ENCODE measurements around the gene EVX2.

The EVX2 gene

GRCh38 chr2:176081837-176082524 lies 1.8 kb downstream of the EVX2 start:
- ChIA-PET POLR2A (no interaction called here), CTCF (interaction anchor here (0.8 to 7.9 kb wide), 7 partner anchors 8 to 714 kb away, joined by 3 to 115 read pairs (median 5); no protein-coding TSS in a partner anchor)
- no peak for DNase-seq (ENCODE audit: low read depth, low spot score)
- H3K4me3 ChIP-seq (ENCODE audit: low read depth, low read length), result no peak overlapping the region
- no peak for TF ChIP-seq CTCF (IDR thresholded peaks at IDR 0.05; ENCODE audit: insufficient read depth, low read length, missing control alignments)

- CTCF ChIA-PET, result interaction anchor here (0.9 to 7.9 kb wide), 7 partner anchors 8 to 722 kb away, joined by 3 to 115 read pairs (median 5); no protein-coding TSS in a partner anchor
- TF ChIP-seq CTCF (IDR thresholded peaks at IDR 0.05; ENCODE audit: insufficient read depth, low read length, missing control alignments), result no peak
- POLR2A ChIA-PET, result no interaction called here
- no peak overlapping the region for H3K4me3 ChIP-seq (ENCODE audit: low read depth, low read length)
- DNase-seq (ENCODE audit: low read depth, low spot score), result no peak
These were observed 2.4 kb downstream of the EVX2 start for GRCh38 chr2:176081376-176081836.

GRCh38 chr2:176080540-176081375 lies 3.0 kb downstream of the EVX2 start:
- no peak for TF ChIP-seq CTCF (IDR thresholded peaks at IDR 0.05; ENCODE audit: insufficient read depth, low read length, missing control alignments)
- CTCF ChIA-PET, result interaction anchor here (0.8 to 7.9 kb wide), 11 partner anchors 8 to 721 kb away, joined by 3 to 115 read pairs (median 3); partner anchors contain the start of gene LNPK
- POLR2A ChIA-PET, result no interaction called here
- no peak for DNase-seq (ENCODE audit: low read depth, low spot score)
- H3K4me3 ChIP-seq (ENCODE audit: low read depth, low read length), result no peak overlapping the region

GRCh38 chr2:176079831-176080539 lies 3.8 kb downstream of the EVX2 start:
- DNase-seq (ENCODE audit: low read depth, low spot score), result no peak
- CTCF ChIA-PET, result interaction anchor here (0.8 to 7.9 kb wide), 14 partner anchors 9 to 721 kb away, joined by 3 to 115 read pairs (median 4); partner anchors contain the start of gene LNPK
- peak; percentile 72 for TF ChIP-seq CTCF (IDR thresholded peaks at IDR 0.05; ENCODE audit: insufficient read depth, low read length, missing control alignments)
- H3K4me3 ChIP-seq (ENCODE audit: low read depth, low read length), result no peak overlapping the region
- POLR2A ChIA-PET, result no interaction called here

GRCh38 chr2:176079285-176079830 lies 4.4 kb downstream of the EVX2 start:
- CTCF ChIA-PET, result interaction anchor here (0.8 to 7.9 kb wide), 10 partner anchors 9 to 716 kb away, joined by 3 to 115 read pairs (median 4); no protein-coding TSS in a partner anchor
- POLR2A ChIA-PET, result no interaction called here
- DNase-seq (ENCODE audit: low read depth, low spot score), result no peak
- no peak for TF ChIP-seq CTCF (IDR thresholded peaks at IDR 0.05; ENCODE audit: insufficient read depth, low read length, missing control alignments)
- no peak overlapping the region for H3K4me3 ChIP-seq (ENCODE audit: low read depth, low read length)
